Nephron progenitor cell (in vitro differentiated cells): ENCODE results near the gene SLC5A7.

ENCODE experiments used
- DNase-seq: peaks from one replicate; pipeline ENCODE4 v3.0.0; 2021
- H3K27ac Mint-ChIP-seq: 2 replicates; pipeline ENCODE4 v1.8.0; 2021; ENCODE audit warnings: mild to moderate bottlenecking, moderate library complexity, mixed read lengths
- H3K27me3 Mint-ChIP-seq: 2 replicates; pipeline ENCODE4 v1.8.0; 2021; ENCODE audit warnings: mild to moderate bottlenecking, low read depth, mixed read lengths; ENCODE audit not compliant: poor library complexity
- H3K36me3 Mint-ChIP-seq: 2 replicates; pipeline ENCODE4 v1.8.0; 2021; ENCODE audit warnings: low read depth, mixed read lengths
- H3K4me1 Mint-ChIP-seq: 2 replicates; pipeline ENCODE4 v1.8.0; 2021; ENCODE audit warnings: mixed read lengths
- H3K4me3 Mint-ChIP-seq: 2 replicates; pipeline ENCODE4 v1.8.0; 2021; ENCODE audit warnings: mild to moderate bottlenecking, moderate library complexity, mixed read lengths
- H3K9me3 Mint-ChIP-seq: 2 replicates; pipeline ENCODE4 v1.8.0; 2021; ENCODE audit warnings: mild to moderate bottlenecking, moderate library complexity, mixed read lengths
- TF ChIP-seq, protein P1 (sequence below): fragments of 200-600 bp; sonication (generic); IDR thresholded peaks from 2 replicates; pipeline ENCODE4 v1.5.0; 2021; ENCODE audit warnings: antibody characterized with exemption

The SLC5A7 gene

DNA sequence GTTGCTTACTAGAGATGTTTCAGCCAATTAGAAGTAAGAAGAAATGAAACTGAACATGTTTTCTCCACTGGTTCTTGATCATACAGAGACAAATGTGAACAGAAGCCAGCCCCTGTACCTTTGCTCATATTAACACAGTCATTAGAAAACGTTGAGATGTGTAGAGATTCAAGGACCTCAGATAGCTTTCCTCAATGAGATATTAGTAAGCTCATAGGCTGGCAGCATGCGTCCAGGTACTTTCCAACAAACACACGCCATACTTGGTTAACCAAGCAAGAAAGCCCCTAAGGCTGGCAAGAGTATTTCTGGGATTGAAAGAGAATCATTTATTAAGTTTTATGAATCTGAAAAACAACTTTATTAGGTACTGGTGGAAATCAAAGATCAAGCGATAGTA, 37.5 kb downstream of the SLC5A7 start:
- H3K9me3 Mint-ChIP-seq: no peaks in the 10 kb centered on the region
- DNase-seq: no peak
- H3K27ac Mint-ChIP-seq: no peak overlapping the region
- no peak overlapping the region for H3K4me3 Mint-ChIP-seq
- H3K36me3 Mint-ChIP-seq: no peaks in the 10 kb centered on the region
- TF ChIP-seq, protein P1, sequence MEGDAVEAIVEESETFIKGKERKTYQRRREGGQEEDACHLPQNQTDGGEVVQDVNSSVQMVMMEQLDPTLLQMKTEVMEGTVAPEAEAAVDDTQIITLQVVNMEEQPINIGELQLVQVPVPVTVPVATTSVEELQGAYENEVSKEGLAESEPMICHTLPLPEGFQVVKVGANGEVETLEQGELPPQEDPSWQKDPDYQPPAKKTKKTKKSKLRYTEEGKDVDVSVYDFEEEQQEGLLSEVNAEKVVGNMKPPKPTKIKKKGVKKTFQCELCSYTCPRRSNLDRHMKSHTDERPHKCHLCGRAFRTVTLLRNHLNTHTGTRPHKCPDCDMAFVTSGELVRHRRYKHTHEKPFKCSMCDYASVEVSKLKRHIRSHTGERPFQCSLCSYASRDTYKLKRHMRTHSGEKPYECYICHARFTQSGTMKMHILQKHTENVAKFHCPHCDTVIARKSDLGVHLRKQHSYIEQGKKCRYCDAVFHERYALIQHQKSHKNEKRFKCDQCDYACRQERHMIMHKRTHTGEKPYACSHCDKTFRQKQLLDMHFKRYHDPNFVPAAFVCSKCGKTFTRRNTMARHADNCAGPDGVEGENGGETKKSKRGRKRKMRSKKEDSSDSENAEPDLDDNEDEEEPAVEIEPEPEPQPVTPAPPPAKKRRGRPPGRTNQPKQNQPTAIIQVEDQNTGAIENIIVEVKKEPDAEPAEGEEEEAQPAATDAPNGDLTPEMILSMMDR: no peak
- H3K27me3 Mint-ChIP-seq: no peaks in the 10 kb centered on the region
- H3K4me1 Mint-ChIP-seq: no peaks in the 10 kb centered on the region

- Mint-ChIP-seq H3K27me3 (no peaks in the 10 kb centered on the region), H3K4me1 (no peaks in the 10 kb centered on the region), H3K9me3 (peaks cover 12% of the 10 kb centered on the region), H3K4me3 (no peak overlapping the region), H3K36me3 (peaks cover 8% of the 10 kb centered on the region), H3K27ac (no peak overlapping the region)
- TF ChIP-seq, protein P1: no peak
- no peak for DNase-seq
These were observed 39.9 kb downstream of the SLC5A7 start for GRCh38 chr2:108026092-108026794.

- Mint-ChIP-seq H3K4me3 (no peak overlapping the region), H3K4me1 (no peaks in the 10 kb centered on the region), H3K27me3 (no peaks in the 10 kb centered on the region), H3K27ac (no peak overlapping the region), H3K9me3 (peaks cover 29% of the 10 kb centered on the region), H3K36me3 (peaks cover 8% of the 10 kb centered on the region)
- DNase-seq: no peak
- TF ChIP-seq, protein P1: no peak
These were observed 43.2 kb downstream of the SLC5A7 start for GRCh38 chr2:108029496-108029895.

DNA sequence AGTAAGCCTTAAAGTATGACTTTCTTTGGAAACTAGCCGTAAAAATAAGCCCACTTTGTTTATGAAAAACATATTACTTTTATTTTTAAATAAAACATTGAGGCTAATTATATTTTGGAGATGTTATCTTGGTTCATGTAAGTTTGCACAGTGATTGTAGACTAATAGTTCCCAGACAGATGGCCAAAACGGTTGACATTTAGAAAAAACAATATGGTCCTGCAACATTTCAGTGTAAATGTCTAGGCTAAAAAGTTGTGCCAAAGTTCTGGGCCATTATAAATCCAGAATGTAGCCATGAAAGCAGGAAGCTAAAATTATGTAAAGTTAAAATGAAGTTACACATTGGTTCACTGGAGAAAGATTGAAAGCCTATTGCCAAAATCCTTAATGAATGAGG, 43.6 kb downstream of the SLC5A7 start:
- TF ChIP-seq, protein P1: no peak
- Mint-ChIP-seq H3K27ac (no peak overlapping the region), H3K36me3 (peaks cover 8% of the 10 kb centered on the region), H3K4me1 (no peaks in the 10 kb centered on the region), H3K9me3 (peaks cover 29% of the 10 kb centered on the region), H3K4me3 (no peak overlapping the region), H3K27me3 (peaks cover 1% of the 10 kb centered on the region)
- no peak for DNase-seq

- no peak overlapping the region for H3K27ac Mint-ChIP-seq
- no peak for DNase-seq
- TF ChIP-seq, protein P1: no peak
- H3K27me3 Mint-ChIP-seq: peaks cover 5% of the 10 kb centered on the region
- H3K4me1 Mint-ChIP-seq: no peaks in the 10 kb centered on the region
- no peak overlapping the region for H3K4me3 Mint-ChIP-seq
- H3K36me3 Mint-ChIP-seq: peaks cover 8% of the 10 kb centered on the region
- H3K9me3 Mint-ChIP-seq: peaks cover 29% of the 10 kb centered on the region
These were observed 45.2 kb downstream of the SLC5A7 start for GRCh38 chr2:108031471-108031941.

GRCh38 chr2:108034843-108035242, 48.5 kb downstream of the SLC5A7 start:
- peaks cover 5% of the 10 kb centered on the region for H3K27me3 Mint-ChIP-seq

More at GRCh38 chr2:108034843-108035242, 48.5 kb downstream of the SLC5A7 start:
- DNase-seq: no peak
- peaks cover 39% of the 10 kb centered on the region for H3K9me3 Mint-ChIP-seq
- no peaks in the 10 kb centered on the region for H3K4me1 Mint-ChIP-seq
- no peak overlapping the region for H3K27ac Mint-ChIP-seq
- TF ChIP-seq, protein P1: no peak
- H3K36me3 Mint-ChIP-seq: peaks cover 12% of the 10 kb centered on the region
- H3K4me3 Mint-ChIP-seq: no peak overlapping the region
